ENCODE data around the gene FARS2. TPM values are rescaled to one million over a fixed set of nuclear protein-coding genes. Genes with fewer than 3 reads are reported as not detected.
A peak's percentile ranks its signal among the peaks of the same experiment; 100 is the strongest.

The FARS2 gene
- polyA plus RNA-seq, 3 donors, result 12.2 to 21.6 (median 17.7) TPM

DNA sequence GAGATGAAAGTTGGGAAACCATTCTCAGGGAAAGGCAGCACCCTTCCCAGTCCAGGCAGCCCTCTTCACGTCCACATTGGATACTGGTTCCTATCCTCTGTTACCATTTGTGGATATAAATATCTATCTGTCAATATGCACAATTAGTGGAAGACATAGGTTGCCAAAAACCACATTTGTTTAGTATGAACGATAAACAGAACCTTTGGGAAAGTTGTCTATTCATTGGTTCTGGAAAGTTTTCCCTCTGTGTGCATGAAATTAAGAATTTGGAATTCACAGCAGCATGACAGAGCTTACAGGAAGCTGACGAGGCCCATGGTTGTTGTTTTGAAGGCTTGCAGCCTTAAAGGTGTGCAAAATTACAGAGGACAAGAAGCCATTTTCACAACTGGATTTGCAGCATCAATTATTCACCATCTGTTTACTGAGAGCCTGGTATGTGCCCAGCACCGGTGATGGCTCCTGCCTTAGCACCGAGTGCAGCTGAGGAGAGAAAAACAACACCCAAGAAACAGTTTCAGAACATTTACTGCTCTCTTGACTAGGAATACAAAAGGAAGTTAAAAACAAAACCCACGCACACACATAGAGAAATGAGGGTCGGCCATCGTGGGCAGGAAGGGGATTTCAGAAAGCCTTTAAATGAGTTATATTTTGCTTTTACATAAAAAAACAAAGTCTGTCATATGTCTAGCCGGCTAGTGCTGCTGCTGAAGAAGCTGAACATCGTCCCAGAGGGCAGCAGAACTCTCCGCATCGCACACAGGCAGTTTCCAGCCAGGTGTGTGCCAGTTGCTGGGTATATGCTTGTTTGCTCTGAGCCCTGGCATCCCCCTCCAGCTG is 319.6 kb downstream of the FARS2 start:
- H3K27ac ChIP-seq (ENCODE audit: low read depth in 1 of 2, low read length in 2 of 2), result no peak overlapping the region
- H3K27me3 ChIP-seq (ENCODE audit: control insufficient read depth in 2 of 2, insufficient read depth in 2 of 2, low read length in 2 of 2), result no peaks in the 10 kb centered on the region
- H3K27ac Mint-ChIP-seq, result peak overlapping the region in 2 of 7 donors; percentile 13 to 47
- H3K36me3 Mint-ChIP-seq, result peaks cover 3 to 5% of the 10 kb centered on the region in 2 donors
- intact Hi-C loops (cut with micrococcal nuclease), result no loop called here
- H3K4me1 ChIP-seq (ENCODE audit: control insufficient read depth in 1 of 2, insufficient read depth in 2 of 2, low read length in 2 of 2), result no peaks in the 10 kb centered on the region
- H3K27me3 Mint-ChIP-seq (ENCODE audit: low read depth in 3 of 3), result peaks cover 0 to 2% (median 2%) of the 10 kb centered on the region in 3 donors
- H3K36me3 ChIP-seq (replicated peaks in 1 of 2; ENCODE audit: control insufficient read depth in 1 of 2, insufficient read depth in 2 of 2, low read length in 2 of 2), result no peaks in the 10 kb centered on the region
- H3K4me3 ChIP-seq (replicated peaks in 1 of 3; ENCODE audit: low read depth in 2 of 3, low read length in 3 of 3), result no peak overlapping the region
- TF ChIP-seq, protein P1, sequence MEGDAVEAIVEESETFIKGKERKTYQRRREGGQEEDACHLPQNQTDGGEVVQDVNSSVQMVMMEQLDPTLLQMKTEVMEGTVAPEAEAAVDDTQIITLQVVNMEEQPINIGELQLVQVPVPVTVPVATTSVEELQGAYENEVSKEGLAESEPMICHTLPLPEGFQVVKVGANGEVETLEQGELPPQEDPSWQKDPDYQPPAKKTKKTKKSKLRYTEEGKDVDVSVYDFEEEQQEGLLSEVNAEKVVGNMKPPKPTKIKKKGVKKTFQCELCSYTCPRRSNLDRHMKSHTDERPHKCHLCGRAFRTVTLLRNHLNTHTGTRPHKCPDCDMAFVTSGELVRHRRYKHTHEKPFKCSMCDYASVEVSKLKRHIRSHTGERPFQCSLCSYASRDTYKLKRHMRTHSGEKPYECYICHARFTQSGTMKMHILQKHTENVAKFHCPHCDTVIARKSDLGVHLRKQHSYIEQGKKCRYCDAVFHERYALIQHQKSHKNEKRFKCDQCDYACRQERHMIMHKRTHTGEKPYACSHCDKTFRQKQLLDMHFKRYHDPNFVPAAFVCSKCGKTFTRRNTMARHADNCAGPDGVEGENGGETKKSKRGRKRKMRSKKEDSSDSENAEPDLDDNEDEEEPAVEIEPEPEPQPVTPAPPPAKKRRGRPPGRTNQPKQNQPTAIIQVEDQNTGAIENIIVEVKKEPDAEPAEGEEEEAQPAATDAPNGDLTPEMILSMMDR (IDR thresholded peaks at IDR 0.05), result no peak
- H2AFZ ChIP-seq (ENCODE audit: insufficient read depth, low read depth, low read length, poor library complexity, severe bottlenecking), result no peak overlapping the region
- no peaks in the 10 kb centered on the region for H3K79me2 ChIP-seq (ENCODE audit: insufficient read depth, low read length)
- H3K4me1 Mint-ChIP-seq, result peaks cover 5% of the 10 kb centered on the region
- peaks cover 0 to 3% of the 10 kb centered on the region in 2 donors for H3K9me3 ChIP-seq (replicated peaks in 1 of 2; ENCODE audit: control insufficient read depth in 1 of 2, insufficient read depth in 1 of 2, low read length in 2 of 2)
- H3K9ac ChIP-seq (ENCODE audit: insufficient read depth, low read length, poor library complexity, severe bottlenecking), result no peak overlapping the region
- WGBS (ENCODE audit: insufficient coverage), result 92% methylated on average over 6 of the region's 12 CpGs
- H3K4me3 Mint-ChIP-seq, result no peak overlapping the region
- no peak overlapping the region for H3K4me2 ChIP-seq (replicated peaks; ENCODE audit: extremely low read depth, low read length, poor library complexity, severe bottlenecking)
- DNase-seq, result no peak
- H4K20me1 ChIP-seq (ENCODE audit: insufficient read depth, low read length), result no peaks in the 10 kb centered on the region
- peaks cover 0 to 6% (median 3%) of the 10 kb centered on the region in 7 donors for H3K9me3 Mint-ChIP-seq

DNA sequence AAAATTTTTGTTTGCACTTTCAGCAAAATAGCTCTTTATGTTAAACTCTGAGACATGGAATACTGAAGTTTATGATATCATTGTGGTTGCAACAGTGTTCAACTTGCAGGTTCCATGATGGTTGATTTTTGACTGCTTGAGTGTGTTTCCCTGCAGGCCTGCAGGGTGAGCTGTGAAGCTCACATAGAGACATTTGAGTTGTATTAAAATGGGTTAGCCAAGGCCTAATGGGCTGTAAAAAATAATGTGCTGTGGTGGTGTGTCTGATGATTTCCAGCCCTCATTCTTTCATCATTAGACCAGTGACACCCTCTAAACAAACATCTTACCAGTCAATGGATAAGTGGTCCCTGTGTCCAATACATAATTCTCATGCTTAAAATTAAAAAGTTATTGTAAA is 321.4 kb downstream of the FARS2 start:
- no peak overlapping the region for H3K4me3 ChIP-seq (replicated peaks in 1 of 3; ENCODE audit: low read depth in 2 of 3, low read length in 3 of 3)
- H3K4me3 Mint-ChIP-seq, result no peak overlapping the region
- no peaks in the 10 kb centered on the region for H3K36me3 ChIP-seq (replicated peaks in 1 of 2; ENCODE audit: control insufficient read depth in 1 of 2, insufficient read depth in 2 of 2, low read length in 2 of 2)
- H3K27me3 Mint-ChIP-seq (ENCODE audit: low read depth in 3 of 3), result peaks cover 0 to 2% (median 2%) of the 10 kb centered on the region in 3 donors
- intact Hi-C loops (cut with micrococcal nuclease), result no loop called here
- H2AFZ ChIP-seq (ENCODE audit: insufficient read depth, low read depth, low read length, poor library complexity, severe bottlenecking), result no peak overlapping the region
- no peak overlapping the region for H3K9ac ChIP-seq (ENCODE audit: insufficient read depth, low read length, poor library complexity, severe bottlenecking)
- no peaks in the 10 kb centered on the region for H4K20me1 ChIP-seq (ENCODE audit: insufficient read depth, low read length)
- H3K36me3 Mint-ChIP-seq, result peaks cover 4 to 5% of the 10 kb centered on the region in 2 donors
- no peak overlapping the region for H3K27ac Mint-ChIP-seq
- H3K9me3 ChIP-seq (replicated peaks in 1 of 2; ENCODE audit: control insufficient read depth in 1 of 2, insufficient read depth in 1 of 2, low read length in 2 of 2), result peaks cover 0 to 6% of the 10 kb centered on the region in 2 donors
- H3K27me3 ChIP-seq (ENCODE audit: control insufficient read depth in 2 of 2, insufficient read depth in 2 of 2, low read length in 2 of 2), result no peaks in the 10 kb centered on the region
- no peaks in the 10 kb centered on the region for H3K4me1 ChIP-seq (ENCODE audit: control insufficient read depth in 1 of 2, insufficient read depth in 2 of 2, low read length in 2 of 2)
- no peak for DNase-seq
- TF ChIP-seq, protein P1 (IDR thresholded peaks at IDR 0.05), result no peak
- no peak overlapping the region for H3K4me2 ChIP-seq (replicated peaks; ENCODE audit: extremely low read depth, low read length, poor library complexity, severe bottlenecking)
- peaks cover 0 to 12% (median 8%) of the 10 kb centered on the region in 7 donors for H3K9me3 Mint-ChIP-seq
- H3K4me1 Mint-ChIP-seq, result peaks cover 5% of the 10 kb centered on the region
- H3K27ac ChIP-seq (ENCODE audit: low read depth in 1 of 2, low read length in 2 of 2), result no peak overlapping the region
- H3K79me2 ChIP-seq (ENCODE audit: insufficient read depth, low read length), result no peaks in the 10 kb centered on the region

Data from CD14-positive monocyte (primary cell).